H1 (cell line): ENCODE measurements around the gene MAP6D1. TPM values are rescaled to one million over a fixed set of nuclear protein-coding genes. Genes with fewer than 3 reads are reported as not detected.

ENCODE experiments used
- CTCF ChIA-PET: fragments of 300-600 bp; sonication (Branson Sonifier 250); formaldehyde crosslinking; loops from one replicate; lab custom pipeline; 2021; ENCODE audit not compliant: partially characterized antibody; lab: Charles Lee
- POLR2A ChIA-PET: fragments of 300-600 bp; sonication (Branson Sonifier 250); formaldehyde crosslinking; loops from one replicate; lab custom pipeline; 2021; ENCODE audit warnings: inconsistent platforms; ENCODE audit not compliant: partially characterized antibody; lab: Charles Lee
- DNase-seq, 2 experiments: peaks; one replicate each; pipeline versions ENCODE4 v3.0.0 to v3.0.0-alpha.2; 2010 to 2022; ENCODE audit warnings: low spot score in 2 of 2, low read depth in 1 of 2, mixed read lengths in 1 of 2
- FAIRE-seq: peaks from 2 replicates; lab custom pipeline; 2011; peaks lifted over from hg19 to GRCh38; lab: Jason Lieb, UNC
- H2AFZ ChIP-seq: 2 replicates; pipeline ENCODE4 v1.8.1; 2012; ENCODE audit warnings: low read length, inconsistent platforms
- H2AK5ac ChIP-seq: 2 replicates; pipeline ENCODE4 v1.6.1; 2013; ENCODE audit warnings: low read depth, low read length
- H2BK120ac ChIP-seq: replicated peaks from 2 replicates; pipeline ENCODE3; 2013; ENCODE audit warnings: low read depth, low read length, inconsistent platforms
- H2BK12ac ChIP-seq: 2 replicates; pipeline ENCODE4 v1.6.1; 2013; ENCODE audit warnings: low read depth, low read length
- H2BK15ac ChIP-seq: 2 replicates; pipeline ENCODE4 v1.6.1; 2013; ENCODE audit warnings: low read length
- H2BK20ac ChIP-seq: 2 replicates; pipeline ENCODE4 v1.6.1; 2013; ENCODE audit warnings: low read length
- H2BK5ac ChIP-seq: 2 replicates; pipeline ENCODE4 v1.6.1; 2013; ENCODE audit warnings: low read depth, low read length
- H3K14ac ChIP-seq: 2 replicates; pipeline ENCODE4 v1.6.1; 2013; ENCODE audit warnings: inconsistent platforms; ENCODE audit not compliant: insufficient read length
- H3K18ac ChIP-seq: 2 replicates; pipeline ENCODE4 v1.6.1; 2013; ENCODE audit warnings: low read length; ENCODE audit errors: extremely low read depth
- H3K23ac ChIP-seq: 2 replicates; pipeline ENCODE4 v1.6.1; 2013; ENCODE audit warnings: inconsistent platforms; ENCODE audit not compliant: insufficient read length
- H3K23me2 ChIP-seq: 2 replicates; pipeline ENCODE4 v1.6.1; 2013; ENCODE audit warnings: low read depth, low read length
- H3K27ac ChIP-seq: 2 replicates; pipeline ENCODE4 v1.6.1; 2011; ENCODE audit warnings: low read depth, low read length, inconsistent platforms
- H3K27me3 ChIP-seq, 4 experiments: replicated peaks in 1 of 4; 1 replicate in 1 of 4; 2 replicates in 3 of 4; pipeline versions ENCODE4 v1.6.1 to v1.8.1; 2011 to 2013; ENCODE audit warnings: low read length in 3 of 4, mild to moderate bottlenecking in 3 of 4, inconsistent platforms in 2 of 4, mixed read lengths in 2 of 4, moderate library complexity in 1 of 4; ENCODE audit not compliant: control insufficient read depth in 3 of 4, insufficient read depth in 3 of 4; ENCODE audit errors: extremely low read depth in 1 of 4
- H3K36me3 ChIP-seq, 4 experiments: 2 replicates each; pipeline versions ENCODE4 v1.6.1 to v1.8.1; 2011 to 2013; ENCODE audit warnings: mild to moderate bottlenecking in 4 of 4, low read length in 3 of 4, moderate library complexity in 2 of 4, control low read depth in 1 of 4, inconsistent platforms in 1 of 4; ENCODE audit not compliant: insufficient read depth in 4 of 4, control insufficient read depth in 2 of 4
- H3K4ac ChIP-seq: replicated peaks from 2 replicates; pipeline ENCODE3; 2013; ENCODE audit warnings: low read length, low read depth, mixed read lengths, inconsistent platforms; ENCODE audit not compliant: insufficient read length
- H3K4me1 ChIP-seq, 4 experiments: replicated peaks in 1 of 4; 1 replicate in 1 of 4; 2 replicates in 3 of 4; pipeline versions ENCODE4 v1.6.1 to v1.8.1; 2011 to 2013; ENCODE audit warnings: low read length in 3 of 4, inconsistent platforms in 2 of 4, mixed read lengths in 1 of 4; ENCODE audit not compliant: insufficient read depth in 4 of 4, control insufficient read depth in 3 of 4
- H3K4me2 ChIP-seq, 2 experiments: 2 replicates each; pipeline versions ENCODE4 v1.6.1 to v1.8.1; 2011 to 2013; ENCODE audit warnings: low read depth in 2 of 2, low read length in 2 of 2, control low read depth in 1 of 2, inconsistent platforms in 1 of 2, mild to moderate bottlenecking in 1 of 2; ENCODE audit not compliant: insufficient read depth in 1 of 2
- H3K4me3 ChIP-seq, 4 experiments: fragments of 200-600, 300-600 bp in 1 of 4; sonication (generic), shearing (Covaris generic), sonication (Bioruptor Twin) in 1 of 4; 2 replicates each; pipeline versions ENCODE4 v1.5.1 to v1.8.1; 2011 to 2016; ENCODE audit warnings: low read length in 4 of 4, low read depth in 3 of 4, control low read depth in 2 of 4, inconsistent platforms in 2 of 4, mild to moderate bottlenecking in 2 of 4, mixed read lengths in 1 of 4, moderate library complexity in 1 of 4; ENCODE audit not compliant: insufficient read depth in 2 of 4; ENCODE audit errors: extremely low read depth in 1 of 4
- H3K56ac ChIP-seq: replicated peaks from 2 replicates; pipeline ENCODE3; 2013; ENCODE audit warnings: low read depth, mild to moderate bottlenecking, mixed read lengths, low read length, inconsistent platforms; ENCODE audit not compliant: insufficient read length
- H3K79me1 ChIP-seq: 2 replicates; pipeline ENCODE4 v1.6.1; 2013; ENCODE audit warnings: low read depth, low read length, control low read depth
- H3K79me2 ChIP-seq, 2 experiments: 2 replicates each; pipeline versions ENCODE4 v1.6.1 to v1.8.1; 2012 to 2013; ENCODE audit warnings: low read length in 2 of 2, mild to moderate bottlenecking in 2 of 2, inconsistent platforms in 1 of 2; ENCODE audit not compliant: insufficient read depth in 2 of 2, control insufficient read depth in 1 of 2
- H3K9ac ChIP-seq, 4 experiments: replicated peaks in 1 of 4; 1 replicate in 1 of 4; 2 replicates in 3 of 4; pipeline versions ENCODE4 v1.6.1 to v1.8.1; 2011 to 2013; ENCODE audit warnings: low read depth in 3 of 4, low read length in 3 of 4, control low read depth in 2 of 4, mild to moderate bottlenecking in 2 of 4, moderate library complexity in 2 of 4, inconsistent platforms in 1 of 4; ENCODE audit errors: extremely low read depth in 1 of 4
- H3K9me3 ChIP-seq, 2 experiments: 2 replicates each; pipeline versions ENCODE4 v1.6.1 to v1.8.1; 2012 to 2013; ENCODE audit warnings: mild to moderate bottlenecking in 2 of 2, moderate library complexity in 2 of 2, control low read depth in 1 of 2, inconsistent platforms in 1 of 2, low read depth in 1 of 2, low read length in 1 of 2, mixed read lengths in 1 of 2; ENCODE audit not compliant: insufficient read depth in 2 of 2
- H4K20me1 ChIP-seq, 2 experiments: replicated peaks in 1 of 2; 2 replicates each; pipeline versions ENCODE3 to v1.8.1; 2011 to 2013; ENCODE audit warnings: inconsistent platforms in 2 of 2, low read length in 2 of 2, mild to moderate bottlenecking in 1 of 2; ENCODE audit not compliant: insufficient read depth in 2 of 2, control insufficient read depth in 1 of 2
- H4K5ac ChIP-seq: 2 replicates; pipeline ENCODE4 v1.6.1; 2013; ENCODE audit warnings: low read length, low read depth, mixed read lengths, inconsistent platforms; ENCODE audit not compliant: insufficient read length
- H4K8ac ChIP-seq: 2 replicates; pipeline ENCODE4 v1.8.0; 2013; ENCODE audit warnings: mild to moderate bottlenecking, moderate library complexity, low read length, inconsistent platforms; ENCODE audit not compliant: insufficient read depth; ENCODE audit errors: extremely low read depth
- H4K91ac ChIP-seq: replicated peaks from 2 replicates; pipeline ENCODE3; 2013; ENCODE audit warnings: low read length, mixed read lengths, inconsistent platforms; ENCODE audit not compliant: insufficient read length
- CEBPB ChIP-seq: IDR thresholded peaks from 2 replicates; pipeline ENCODE4 v1.6.1; 2012; ENCODE audit warnings: low read depth, low read length
- EGR1 ChIP-seq: IDR thresholded peaks from 2 replicates; pipeline ENCODE4 v1.6.1; 2011; ENCODE audit warnings: low read depth, low read length, borderline replicate concordance
- JUND ChIP-seq: IDR thresholded peaks from 2 replicates; pipeline ENCODE4 v1.6.1; 2011; ENCODE audit warnings: mild to moderate bottlenecking, improper control_type of control experiment, low read length
- KDM4A ChIP-seq: IDR thresholded peaks from one replicate; pipeline ENCODE4 v1.7.1; 2012; ENCODE audit warnings: low read depth, mild to moderate bottlenecking, moderate library complexity, low read length, inconsistent platforms; ENCODE audit not compliant: severe bottlenecking
- MAFK ChIP-seq: IDR thresholded peaks from 2 replicates; pipeline ENCODE4 v1.6.1; 2012; ENCODE audit warnings: low read depth, mild to moderate bottlenecking, improper control_type of control experiment, low read length
- NANOG ChIP-seq: IDR thresholded peaks from 2 replicates; pipeline ENCODE4 v1.6.1; 2011; ENCODE audit warnings: low read length, low read depth, mild to moderate bottlenecking, inconsistent platforms; ENCODE audit not compliant: insufficient read depth, poor library complexity, severe bottlenecking
- POLR2AphosphoS5 ChIP-seq: IDR thresholded peaks from 2 replicates; pipeline ENCODE4 v1.6.1; 2011; ENCODE audit warnings: low read depth, low read length
- WGBS, 2 experiments: shearing (Covaris generic) in 1 of 2; methylation state at CpG; one replicate each; pipeline versions ENCODE4 v1.1.6 to v1.1.7; 2013 to 2015; ENCODE audit warnings: low lambda C conversion rate in 2 of 2, mixed read lengths in 2 of 2, inconsistent platforms in 1 of 2, low coverage in 1 of 2, missing lambda C conversion rate in 1 of 2; ENCODE audit not compliant: insufficient replicate concordance in 2 of 2, insufficient coverage in 1 of 2, insufficient read length in 1 of 2; ENCODE audit errors: extremely low coverage in 1 of 2, missing lambda C conversion rate in 1 of 2; 5-methylcytosine and 5-hydroxymethylcytosine counted together
- polyA plus RNA-seq, 7 experiments: library from polyadenylated mRNA; depleted of rRNA in 3 of 7; stranded (reverse) in 5 of 7; unstranded in 2 of 7; fragments of >200 nt in 5 of 7; fragments of 200-250 nt in 2 of 7; gene quantifications; 1 replicate in 5 of 7; 2 replicates in 1 of 7; 4 replicates in 1 of 7; pipeline versions ENCODE4 v1.2.1 to v1.2.3, GENCODE V29; 2011 to 2013; ENCODE audit warnings: missing spikeins in 2 of 7, mixed read lengths in 2 of 7
- total RNA-seq: library from RNA; stranded (reverse); fragmentation: NEBNext Ultra II Directional; extraction: Animal tissue kit (Norgen Biotek cat#: 25700); gene quantifications from 2 replicates; pipeline ENCODE4 v1.2.1, GENCODE V29; 2021
- TF ChIP-seq, protein P1 (sequence below): IDR thresholded peaks from 2 replicates; pipeline ENCODE4 v1.6.1; 2011; ENCODE audit warnings: low read length, improper control_type of control experiment

The MAP6D1 gene
- total and polyA plus RNA-seq, 2 of the 8 experiments (the other 6 are each of a cell fraction or from before 2014, with no cell fraction given) = 4.8 to 5.2 TPM

DNA sequence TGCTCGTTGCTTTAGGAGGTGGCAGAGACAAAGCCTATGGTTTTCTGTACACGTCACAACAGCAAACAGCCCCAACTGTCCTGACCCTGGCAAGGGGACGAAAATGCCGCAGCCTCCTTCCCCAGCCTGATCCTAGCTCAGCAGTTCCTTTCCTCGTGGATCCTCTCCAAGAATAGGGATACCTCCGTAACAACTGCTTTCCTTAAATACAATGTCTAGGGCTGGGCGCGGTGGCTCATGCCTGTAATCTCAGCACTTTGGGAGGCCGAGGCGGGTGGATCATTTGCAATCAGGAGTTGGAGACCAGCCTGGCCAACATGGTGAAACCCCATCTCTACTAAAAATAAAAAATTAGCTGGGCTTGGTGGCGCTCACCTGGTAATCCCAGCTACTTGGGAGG, 17.0 kb downstream of the MAP6D1 start:
- no peak overlapping the region for H3K4me2 ChIP-seq
- H3K4ac ChIP-seq = no peak overlapping the region
- H2BK15ac ChIP-seq = no peak overlapping the region
- H3K18ac ChIP-seq = no peak overlapping the region
- no peak overlapping the region for H3K9ac ChIP-seq
- no peak for TF ChIP-seq NANOG
- TF ChIP-seq JUND = no peak
- TF ChIP-seq, protein P1, sequence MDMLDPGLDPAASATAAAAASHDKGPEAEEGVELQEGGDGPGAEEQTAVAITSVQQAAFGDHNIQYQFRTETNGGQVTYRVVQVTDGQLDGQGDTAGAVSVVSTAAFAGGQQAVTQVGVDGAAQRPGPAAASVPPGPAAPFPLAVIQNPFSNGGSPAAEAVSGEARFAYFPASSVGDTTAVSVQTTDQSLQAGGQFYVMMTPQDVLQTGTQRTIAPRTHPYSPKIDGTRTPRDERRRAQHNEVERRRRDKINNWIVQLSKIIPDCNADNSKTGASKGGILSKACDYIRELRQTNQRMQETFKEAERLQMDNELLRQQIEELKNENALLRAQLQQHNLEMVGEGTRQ = no peak
- TF ChIP-seq CEBPB = no peak
- no peak for TF ChIP-seq MAFK
- TF ChIP-seq POLR2AphosphoS5 = no peak
- TF ChIP-seq EGR1 = no peak
- TF ChIP-seq KDM4A = no peak
- H2BK12ac ChIP-seq = no peak overlapping the region
- H3K79me1 ChIP-seq = peaks cover 2% of the 10 kb centered on the region; the same call in 1 of the 2 replicates
- no peaks in the 10 kb centered on the region for H3K4me1 ChIP-seq
- H3K23me2 ChIP-seq = no peaks in the 10 kb centered on the region
- no peak overlapping the region for H2BK5ac ChIP-seq
- no peak overlapping the region for H4K5ac ChIP-seq
- H3K36me3 ChIP-seq = peaks cover 37 to 77% (median 68%) of the 10 kb centered on the region in 4 experiments
- WGBS, 2 experiments = 89% methylated on average over 11 of the region's 11 CpGs; no CpG with 5 or more reads in 1 of the 2 experiments
- DNase-seq (no peak), FAIRE-seq (no peak)
- ChIA-PET POLR2A (no interaction called here), CTCF (interaction anchor here (1.0 kb wide), 1 partner anchor 224 kb away, joined by 3 read pairs; no protein-coding TSS in a partner anchor)
- H4K8ac ChIP-seq = no peak overlapping the region
- H3K9me3 ChIP-seq = no peaks in the 10 kb centered on the region
- no peak overlapping the region for H3K56ac ChIP-seq
- H3K27me3 ChIP-seq = no peaks in the 10 kb centered on the region
- no peak overlapping the region for H3K14ac ChIP-seq
- no peak overlapping the region for H2BK120ac ChIP-seq
- H2AK5ac ChIP-seq = no peak overlapping the region
- H3K4me3 ChIP-seq = no peak overlapping the region
- H2AFZ ChIP-seq = no peak overlapping the region
- H4K91ac ChIP-seq = no peak overlapping the region
- H3K79me2 ChIP-seq = no peaks in the 10 kb centered on the region
- peaks cover 2 to 4% of the 10 kb centered on the region in 2 experiments for H4K20me1 ChIP-seq
- no peak overlapping the region for H2BK20ac ChIP-seq
- H3K23ac ChIP-seq = no peak overlapping the region
- no peak overlapping the region for H3K27ac ChIP-seq
